Right renal pelvis (tissue), 4 donors: ENCODE measurements around the gene GMNC. TPM values are rescaled to one million over a fixed set of nuclear protein-coding genes. Genes with fewer than 3 reads are reported as not detected.

Source experiments
- DNase-seq, 4 donors: peaks; one replicate each; pipeline ENCODE4 v3.0.0-alpha.2; 2013; ENCODE audit warnings: low read depth in 4 of 4, low spot score in 3 of 4, missing footprints in 1 of 4
- polyA plus RNA-seq, 4 donors: library from polyadenylated mRNA; unstranded; fragments of 120-200 nt; gene quantifications; one replicate each; pipeline ENCODE4 v1.2.1, GENCODE V29; 2013; ENCODE audit not compliant: insufficient read length in 4 of 4

The GMNC gene
- polyA plus RNA-seq, 4 donors: 4.2 to 6.8 (median 5.4) TPM

DNA sequence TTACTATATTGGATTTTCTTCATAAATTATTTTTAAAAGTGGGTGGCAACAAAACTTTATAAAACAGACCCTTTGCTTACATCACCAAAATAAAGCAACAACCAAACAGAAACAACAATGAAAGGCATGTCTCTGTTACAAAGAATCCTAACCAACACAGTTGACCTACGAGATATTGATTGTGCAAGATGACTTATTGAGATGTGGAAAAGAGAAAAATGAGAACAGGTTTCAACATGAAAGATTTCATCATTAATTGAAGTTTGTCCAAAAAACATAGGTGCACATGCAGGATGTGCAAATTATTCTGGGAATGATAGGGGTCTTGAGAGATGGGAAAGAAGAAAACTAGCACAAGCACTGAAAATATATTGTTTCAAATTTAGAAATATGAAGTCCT lies 9.0 kb downstream of the GMNC start:
- DNase-seq: no peak

DNA sequence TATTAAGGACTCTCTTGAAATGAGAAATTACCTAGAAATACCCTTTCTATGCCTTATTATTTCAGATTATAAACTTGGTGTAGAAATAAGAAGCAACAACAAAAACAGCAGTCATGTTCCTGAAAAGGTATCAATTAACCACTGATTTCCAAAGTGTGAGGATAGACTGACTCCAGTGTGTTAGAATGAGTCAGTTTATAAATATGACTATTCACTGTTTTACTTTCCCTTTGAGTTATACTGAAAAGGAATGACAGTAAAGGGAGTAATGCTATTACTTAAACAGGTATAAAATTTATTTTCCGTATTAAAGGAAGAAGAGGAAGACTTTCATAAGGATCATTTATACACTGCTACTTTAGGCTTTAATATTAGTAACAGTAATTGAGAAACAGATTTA lies 12.9 kb downstream of the GMNC start:
- DNase-seq: no peak

DNA sequence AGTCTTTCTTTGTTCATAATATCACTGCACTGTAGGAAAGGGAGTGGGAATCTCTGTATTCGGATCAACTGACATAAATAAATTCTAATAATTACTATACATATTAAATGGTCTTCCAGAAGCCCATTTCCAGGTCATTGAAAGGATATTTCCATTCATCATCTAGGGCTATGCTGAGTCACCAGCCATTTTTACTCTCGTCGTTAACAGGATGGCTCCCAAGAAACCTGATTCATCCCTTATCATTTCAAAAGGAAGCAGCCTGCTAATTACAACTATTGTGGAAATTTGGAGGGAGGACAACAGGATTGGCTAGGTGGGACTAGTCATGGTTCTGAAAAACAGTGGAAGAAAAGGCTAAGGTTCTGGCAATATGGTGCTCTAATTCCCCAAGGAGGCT lies 13.6 kb downstream of the GMNC start:
- no peak for DNase-seq

DNA sequence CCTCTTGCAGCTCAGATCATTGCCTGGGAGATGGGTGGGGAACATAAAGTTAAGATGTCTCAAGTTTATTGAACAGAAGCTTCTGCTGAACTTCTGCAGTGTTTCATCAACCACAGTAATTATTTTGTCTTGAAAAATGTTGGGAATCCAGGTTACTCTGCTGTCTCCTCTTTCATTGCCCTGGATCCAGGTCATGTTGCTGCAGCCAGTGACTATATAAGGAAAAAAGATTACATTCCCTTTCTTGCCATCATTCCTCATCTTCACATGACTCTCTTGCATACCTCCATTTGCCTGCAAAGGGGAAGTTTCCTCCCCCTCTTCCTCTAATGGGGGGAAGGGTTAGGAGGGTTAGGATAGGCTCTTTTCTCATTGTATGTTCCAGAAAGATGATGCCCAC lies 15.1 kb downstream of the GMNC start:
- no peak for DNase-seq

DNA sequence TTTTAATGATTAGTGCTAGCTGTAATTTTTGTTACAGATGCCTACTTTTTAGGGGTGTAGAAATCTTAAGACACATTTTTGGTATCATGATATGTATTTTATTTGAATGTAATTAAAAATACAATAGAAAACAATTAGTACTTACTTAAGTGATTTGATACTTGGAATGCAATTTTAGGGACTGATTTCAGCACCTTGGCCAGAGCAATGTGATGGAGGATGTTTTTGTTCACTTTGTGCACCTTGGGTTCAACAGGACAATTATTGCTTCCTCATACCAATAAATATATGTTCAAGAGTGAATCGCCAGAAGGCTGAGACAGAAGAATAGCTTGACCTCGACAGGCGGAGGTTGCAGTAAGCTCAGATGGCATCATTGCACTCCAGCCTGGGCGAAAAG lies 22.3 kb downstream of the GMNC start:
- DNase-seq: no peak

DNA sequence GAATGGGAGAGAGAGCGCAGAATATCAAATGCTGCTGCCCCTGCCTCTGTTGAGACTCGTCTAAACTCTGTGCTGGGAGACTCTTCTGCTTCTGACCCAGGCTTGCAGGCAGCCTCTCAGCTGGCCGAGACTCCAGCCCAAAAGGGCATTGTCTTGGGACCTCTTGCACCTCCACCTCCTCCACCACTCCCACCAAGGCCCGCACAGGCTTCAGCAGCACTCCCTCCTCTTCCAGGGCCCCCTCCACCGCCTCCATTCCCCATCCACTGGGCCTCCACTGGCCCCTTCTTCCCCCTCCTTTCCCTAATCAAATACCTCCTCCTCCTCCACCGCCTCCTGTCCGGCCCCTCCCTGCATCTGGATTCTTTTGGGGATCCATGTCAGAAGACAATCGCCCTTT lies 31.3 kb downstream of the GMNC start:
- DNase-seq: no peak

DNA sequence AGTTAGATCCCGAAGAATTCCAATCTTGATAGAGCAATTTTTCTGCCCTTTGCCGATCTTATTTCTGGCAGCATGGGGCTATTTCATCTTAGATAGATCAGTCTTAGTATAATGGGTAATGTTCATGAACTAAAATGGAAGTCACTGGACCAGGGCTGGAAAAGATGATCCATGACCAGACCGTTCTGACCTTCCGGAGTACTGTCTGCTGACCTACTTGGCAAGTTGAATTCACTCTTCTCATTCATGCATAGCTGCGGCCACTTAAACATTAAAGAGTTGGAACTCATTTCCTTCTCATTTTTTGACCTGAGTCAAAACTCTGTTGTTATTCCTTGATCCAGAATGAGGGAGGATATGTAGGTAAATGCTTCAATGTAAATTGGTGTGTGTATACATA lies 32.5 kb downstream of the GMNC start:
- peak in 1 of 4 donors; percentile 5 for DNase-seq

DNA sequence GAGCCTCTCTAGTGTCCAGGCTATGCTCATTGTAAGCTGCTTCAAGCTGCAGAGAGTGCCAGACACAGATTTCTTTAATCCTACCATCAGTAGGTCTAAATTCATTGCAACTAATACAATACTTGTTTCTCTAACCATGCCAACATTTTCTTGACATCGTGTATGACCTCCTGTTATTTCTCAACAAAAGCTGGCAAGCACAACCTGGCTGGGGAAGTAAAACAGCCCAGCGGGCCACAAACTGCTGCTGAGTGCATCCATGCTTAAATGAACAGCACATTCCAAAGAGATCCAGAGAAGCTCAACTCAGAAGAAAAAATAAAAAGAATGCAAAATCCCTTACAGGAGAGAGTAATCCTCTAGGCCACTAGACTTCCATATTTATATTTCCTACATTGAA lies 36.5 kb downstream of the GMNC start:
- no peak for DNase-seq

DNA sequence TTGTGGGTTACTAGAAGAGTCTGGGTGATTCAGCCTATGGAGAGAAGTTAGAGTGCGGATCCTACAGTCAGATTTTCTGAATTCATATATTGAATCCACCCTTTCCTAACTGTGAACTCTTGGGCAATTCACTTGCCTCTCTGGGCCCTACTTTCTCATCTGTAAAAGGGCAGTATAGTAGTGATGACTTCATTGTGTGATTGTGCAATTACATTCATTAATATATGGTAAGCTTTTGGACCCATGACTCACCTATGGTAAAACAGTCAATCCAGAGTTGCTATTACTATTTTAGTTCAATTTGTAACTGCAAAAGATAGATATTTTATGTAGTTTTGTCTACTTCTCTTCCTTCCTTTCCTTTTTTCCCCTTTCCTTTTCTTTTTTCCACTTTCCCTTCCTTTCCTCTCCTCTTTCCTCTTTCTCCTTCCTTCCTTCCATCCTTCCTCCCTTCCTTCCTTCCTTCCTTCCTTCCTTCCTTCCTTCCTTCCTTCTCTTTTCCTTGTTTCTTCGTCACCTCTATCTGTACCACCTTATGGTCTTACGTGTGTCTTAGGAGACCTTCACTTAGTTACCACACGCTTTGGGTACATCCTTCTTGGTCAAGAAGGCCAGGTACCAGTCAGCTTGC lies 37.0 kb downstream of the GMNC start:
- DNase-seq: no peak

DNA sequence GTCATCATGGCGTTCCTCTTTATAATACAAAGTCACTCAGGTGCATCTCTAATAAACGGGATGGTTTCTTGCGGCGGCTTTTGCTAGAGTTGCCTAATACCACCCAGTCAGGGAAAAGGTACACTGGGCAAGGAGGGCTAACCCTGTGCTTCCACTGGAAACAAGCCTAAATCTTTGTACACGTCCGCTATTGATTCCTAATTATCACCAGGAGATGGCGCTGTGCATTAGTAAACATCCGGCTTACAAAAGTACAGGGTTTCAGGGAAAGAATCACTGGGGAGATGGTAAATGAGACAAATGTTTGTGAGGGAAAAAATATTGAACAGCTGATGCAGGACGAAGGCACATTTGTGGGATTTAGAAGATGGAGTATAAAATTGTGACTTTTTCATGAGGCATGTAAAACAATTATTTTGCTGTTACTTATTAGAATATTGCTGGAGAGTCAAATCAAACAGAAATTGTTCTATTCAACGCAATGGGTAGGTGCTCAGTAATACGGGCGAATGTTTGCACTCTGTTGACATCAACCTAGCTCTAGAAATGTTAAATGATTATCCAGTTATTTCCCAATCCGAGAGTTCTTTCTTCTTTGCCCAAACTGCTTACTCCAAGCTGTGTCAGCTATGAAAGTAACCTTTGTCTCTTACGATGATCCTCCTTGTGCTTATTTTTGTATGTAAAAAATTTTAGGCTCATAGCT lies 50.6 kb downstream of the GMNC start:
- DNase-seq: peak; percentile 15 to 45 (median 36)

DNA sequence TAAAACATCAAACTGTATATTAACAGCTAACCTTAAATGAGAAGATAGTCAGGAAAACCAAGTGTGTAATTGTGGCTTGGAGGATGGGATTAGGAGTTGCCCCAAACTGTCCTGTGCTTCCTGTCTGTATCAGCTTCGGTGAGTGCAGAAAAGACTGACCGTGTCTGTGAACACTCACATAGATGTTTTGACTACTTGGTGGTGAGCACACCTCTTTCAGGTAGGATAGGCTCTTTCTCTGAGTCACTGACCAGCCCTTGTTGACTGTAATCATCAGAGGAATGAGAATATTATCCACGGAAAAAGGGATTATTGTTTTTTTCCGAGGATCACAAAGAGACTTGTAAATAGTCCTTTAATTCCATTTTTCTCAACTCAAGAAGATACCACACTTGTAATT lies 51.5 kb downstream of the GMNC start:
- no peak for DNase-seq

DNA sequence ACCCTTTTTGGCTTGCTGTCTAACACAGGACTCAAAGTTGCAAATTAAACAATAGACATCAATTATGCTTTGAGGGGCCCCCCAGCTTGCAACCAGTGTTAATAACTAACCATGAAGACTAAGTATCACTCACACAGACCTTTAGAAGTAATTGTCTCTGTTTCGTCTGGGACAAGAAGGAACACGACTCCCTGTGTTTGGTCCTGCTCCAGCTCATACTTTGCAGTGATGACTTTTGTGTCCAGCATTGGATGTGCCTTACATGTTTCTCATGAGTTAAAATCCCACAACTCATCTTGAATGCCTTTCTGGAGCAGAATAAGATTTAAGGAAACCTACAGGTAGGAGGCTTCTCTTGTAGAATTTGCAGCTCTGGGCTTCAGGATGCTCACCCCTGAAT lies 53.1 kb downstream of the GMNC start:
- no peak for DNase-seq

DNA sequence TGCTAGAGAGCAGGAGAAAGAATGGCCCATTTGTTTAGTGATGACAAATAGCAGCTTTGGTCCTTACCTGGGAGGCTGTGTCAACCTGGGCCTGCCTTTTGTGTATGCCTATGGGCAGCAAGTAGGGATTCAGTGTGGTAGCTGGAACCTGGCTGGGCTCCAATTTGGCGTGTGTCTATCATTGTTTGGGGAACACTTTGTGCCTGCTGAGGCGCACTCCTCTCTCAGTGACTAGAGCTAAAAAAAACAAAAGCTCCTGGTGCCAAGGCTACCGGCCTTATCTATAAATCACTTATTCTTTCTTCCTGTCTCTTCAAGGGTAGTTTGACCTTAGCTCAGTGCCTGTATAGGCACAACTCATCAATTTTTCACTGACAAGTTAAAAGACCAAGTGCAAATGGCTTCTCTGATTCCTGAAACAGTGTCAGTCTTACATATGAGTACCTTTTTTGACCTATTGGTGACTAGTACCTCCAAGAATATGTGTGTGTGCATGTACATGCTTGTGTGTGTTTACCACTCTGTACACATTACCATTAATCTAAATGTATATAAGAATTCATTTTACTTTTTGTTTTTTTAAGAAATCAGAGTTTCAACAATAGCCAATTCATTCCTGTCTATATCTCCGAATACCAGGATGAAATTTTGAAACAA lies 54.6 kb downstream of the GMNC start:
- no peak for DNase-seq
